Measurements from ENCODE around the gene GPR107.
"Not testable (repeated sequence)": the region's sequence is repeated elsewhere in the genome, so short reads cannot be mapped to it uniquely, and the experiment has no call there.

Gene GPR107

GRCh38 chr9:130053504-130054324 lies at the start of gene GPR107:
Gene GPR107 (plus strand): TSS chr9:130053906. CDS start chr9:130053933, 27 bp downstream.
- peak; percentile 51 to 77 for DNase-seq (ENCODE audit: low read depth in 2 of 2)

DNA sequence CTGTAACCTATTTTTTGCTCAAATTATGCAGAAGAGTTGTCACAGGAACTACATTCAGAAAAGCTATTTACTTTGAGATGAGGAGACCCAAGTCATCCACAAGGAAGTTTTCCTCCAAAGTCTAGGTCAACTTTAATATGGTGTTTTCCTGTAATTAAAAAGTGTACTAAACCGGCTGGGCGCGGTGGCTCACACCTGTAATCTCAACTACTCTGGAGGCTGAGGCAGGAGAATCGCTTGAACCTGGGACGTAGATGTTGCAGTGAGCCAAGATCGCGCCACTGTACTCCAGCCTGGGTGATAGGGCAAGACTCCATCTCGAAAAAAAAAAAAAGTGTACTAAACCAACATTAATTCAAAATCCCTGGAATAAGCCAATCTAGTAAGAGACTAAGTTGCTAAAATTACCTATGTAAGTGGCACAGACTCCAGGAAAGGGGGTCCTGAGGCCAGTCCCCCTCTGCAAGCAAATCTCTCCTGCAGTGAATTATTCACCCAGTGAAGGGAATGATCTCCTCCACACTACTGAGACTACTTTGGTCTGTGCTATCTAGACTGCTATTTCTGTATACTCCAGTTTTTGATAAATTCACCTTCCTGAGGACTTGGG lies 49.7 kb upstream of the GPR107 start:
- DNase-seq (ENCODE audit: low read depth in 2 of 2), result no peak

DNA sequence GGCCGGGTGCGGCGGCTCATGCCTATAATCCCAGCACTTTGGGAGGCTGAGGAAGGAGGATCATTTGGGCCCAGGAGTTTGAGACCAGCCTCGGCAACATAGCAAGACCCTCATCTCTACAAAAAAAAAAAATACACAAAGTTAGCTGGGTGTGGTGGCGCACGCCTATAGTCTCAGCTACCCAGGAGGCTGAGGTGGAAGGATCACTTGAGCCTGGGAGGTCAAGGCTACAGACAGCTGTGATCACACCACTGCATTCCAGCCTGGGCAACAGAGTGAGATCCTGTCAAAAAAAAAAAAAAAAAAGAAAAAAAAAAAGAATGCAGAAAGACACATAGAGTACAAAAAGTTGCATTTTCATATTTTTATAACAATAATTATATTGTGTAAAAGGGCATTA lies 46.8 kb upstream of the GPR107 start:
- DNase-seq (ENCODE audit: low read depth in 2 of 2), result not testable (repeated sequence)

DNA sequence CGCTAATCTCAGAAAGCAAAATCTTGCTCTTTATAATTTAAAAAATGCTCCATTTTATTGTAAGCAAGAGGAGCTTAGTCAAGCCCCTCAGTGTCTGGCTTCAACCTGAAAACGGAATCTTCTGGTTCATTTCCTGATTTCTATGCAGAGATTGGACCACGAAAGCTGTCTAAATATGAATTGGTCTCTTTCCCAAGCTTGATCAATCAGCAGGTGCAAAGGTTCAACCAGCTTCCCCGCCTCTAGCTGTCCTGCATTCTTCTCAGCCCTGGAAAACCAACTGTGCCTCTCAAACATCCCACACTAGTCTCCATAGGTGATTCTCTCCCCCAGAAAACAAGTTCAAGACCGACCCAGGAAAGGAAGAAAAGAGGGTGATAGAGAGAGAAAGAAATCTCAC lies 45.2 kb upstream of the GPR107 start:
- DNase-seq (ENCODE audit: low read depth in 2 of 2), result no peak

DNA sequence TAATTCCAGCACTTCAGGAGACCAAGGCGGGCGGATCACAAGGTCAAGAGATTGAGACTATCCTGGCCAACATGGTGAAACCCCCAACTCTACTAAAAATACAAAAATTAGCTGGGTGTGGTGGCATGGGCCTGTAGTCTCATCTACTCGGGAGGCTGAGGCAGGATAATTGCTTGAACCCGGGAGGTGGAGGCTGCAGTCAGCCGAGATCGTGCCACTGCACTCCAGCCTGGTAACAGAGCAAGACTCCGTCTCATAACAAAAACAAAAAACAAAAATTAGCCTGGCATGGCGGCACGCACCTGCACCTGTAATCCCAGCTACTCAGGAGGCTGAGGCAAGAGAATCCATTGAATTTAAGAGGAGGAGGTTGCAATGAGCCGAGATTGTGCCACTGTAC lies 44.2 kb upstream of the GPR107 start:
- not testable (repeated sequence) for DNase-seq (ENCODE audit: low read depth in 2 of 2)

DNA sequence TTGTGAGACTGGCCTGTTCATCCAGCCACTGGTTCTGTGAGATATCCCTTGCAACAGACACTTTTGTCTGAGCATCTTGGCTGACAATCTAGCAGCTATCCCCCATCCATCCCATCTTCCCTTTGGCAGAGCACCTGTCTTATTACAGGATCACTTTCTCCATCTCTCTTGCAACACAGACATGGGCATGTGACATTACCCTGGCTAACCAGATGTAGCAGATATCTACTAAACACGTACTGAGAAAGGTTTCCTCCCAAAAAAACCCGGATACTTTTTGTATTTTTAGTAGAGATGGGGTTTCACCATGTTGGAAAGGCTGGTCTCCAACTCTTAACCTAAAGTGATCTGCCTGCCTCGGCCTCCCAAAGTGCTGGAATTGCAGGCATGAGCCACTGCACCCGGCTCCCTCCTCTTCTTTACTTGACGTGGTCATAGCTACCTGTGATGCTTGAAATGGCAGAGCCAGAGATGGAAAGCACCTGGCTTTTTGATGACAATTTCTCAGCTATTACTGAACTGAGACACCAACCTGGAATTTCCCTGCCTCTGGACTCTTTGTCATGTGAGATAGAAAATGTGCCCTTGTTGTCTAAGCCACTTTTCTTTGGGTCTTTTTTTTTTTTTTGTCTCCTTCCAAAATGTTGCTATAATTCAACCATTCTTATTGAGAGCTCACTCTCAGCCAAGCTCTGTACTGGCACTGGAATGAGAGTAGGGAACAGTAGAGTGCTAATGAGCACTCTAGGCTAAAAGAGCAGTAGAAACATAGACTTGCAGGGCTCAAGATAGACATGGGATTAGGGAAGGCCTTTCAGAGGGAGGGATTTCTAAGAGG lies 43.3 kb upstream of the GPR107 start:
- DNase-seq (ENCODE audit: low read depth in 2 of 2), result no peak

GRCh38 chr9:130013326-130013725 lies 40.4 kb upstream of the GPR107 start:
- no peak for DNase-seq (ENCODE audit: low read depth in 2 of 2)

DNA sequence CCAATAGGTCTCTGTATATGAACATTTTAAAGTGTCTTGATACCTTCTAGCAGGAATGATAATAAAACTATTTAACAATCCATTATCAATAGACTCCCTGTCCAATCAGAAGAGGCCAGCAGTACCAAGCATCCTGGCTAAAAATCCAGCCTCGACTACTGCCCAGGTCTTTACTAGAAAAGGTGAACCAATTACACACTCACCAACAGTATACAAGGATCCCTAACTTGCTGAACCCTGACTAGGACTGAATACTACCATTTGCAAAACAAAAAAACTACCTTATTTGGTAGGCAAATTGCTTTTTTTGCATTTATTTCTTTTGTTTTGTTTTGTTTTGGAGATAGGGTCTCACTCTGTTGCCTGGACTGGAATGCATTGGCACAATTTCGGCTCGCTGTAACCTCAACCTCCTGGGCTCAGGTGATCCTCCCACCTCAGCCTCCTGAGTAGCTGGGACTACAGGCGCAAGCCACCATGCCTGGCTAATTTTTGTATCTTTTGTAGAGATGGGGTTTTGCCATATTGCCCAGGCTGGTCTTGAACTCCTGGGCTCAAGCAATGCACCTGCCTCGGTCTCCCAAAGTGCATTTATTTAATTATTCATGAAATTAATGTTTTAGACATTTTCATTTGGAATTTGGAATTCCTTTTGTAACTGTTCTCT lies 38.2 kb upstream of the GPR107 start:
- DNase-seq (ENCODE audit: low read depth in 2 of 2), result no peak

GRCh38 chr9:130017076-130017475 lies 36.6 kb upstream of the GPR107 start:
- no peak for DNase-seq (ENCODE audit: low read depth in 2 of 2)

- DNase-seq (ENCODE audit: low read depth in 2 of 2), result not testable (repeated sequence)
These were observed 36.2 kb upstream of the GPR107 start for GRCh38 chr9:130017510-130017909.

DNA sequence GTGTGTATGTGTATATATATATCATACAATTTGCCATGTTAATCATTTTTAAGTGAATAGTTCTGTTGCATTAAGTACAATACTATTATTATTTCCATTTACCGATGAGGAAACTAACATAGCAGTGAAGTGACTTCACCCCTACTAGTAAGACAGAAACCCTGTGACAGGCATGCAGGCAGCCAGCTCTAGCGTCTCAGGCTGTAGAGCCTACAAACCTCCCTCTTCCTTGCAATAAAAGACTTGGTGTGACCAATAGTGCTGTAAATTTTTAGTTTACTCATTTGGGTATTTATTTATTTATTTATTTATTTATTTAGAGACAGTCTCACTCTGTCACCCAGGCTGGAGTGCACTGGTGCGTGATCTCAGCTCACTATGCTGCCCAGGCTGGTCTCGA lies 35.4 kb upstream of the GPR107 start:
- DNase-seq (ENCODE audit: low read depth in 2 of 2), result no peak

- no peak for DNase-seq (ENCODE audit: low read depth in 2 of 2)
These were observed 33.1 kb upstream of the GPR107 start for GRCh38 chr9:130020618-130021017.

DNA sequence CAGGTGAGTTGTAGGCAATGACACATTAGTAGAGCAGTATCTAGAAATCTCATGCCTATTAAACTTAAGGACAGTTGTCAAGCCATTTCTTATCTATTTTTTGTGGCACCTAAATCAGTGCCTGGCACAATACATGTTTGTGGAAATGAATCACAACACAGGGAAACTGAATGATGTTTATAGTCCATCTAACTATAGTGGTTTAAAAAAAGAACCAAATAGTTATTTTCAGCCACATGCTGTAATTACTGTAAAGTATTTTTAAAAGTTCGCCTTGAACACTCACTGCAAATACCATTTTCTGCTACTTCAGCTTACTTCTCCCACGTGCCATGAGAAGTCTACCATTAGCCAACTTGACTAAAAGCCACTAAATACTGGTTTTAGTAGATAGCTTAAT lies 32.6 kb upstream of the GPR107 start:
- DNase-seq (ENCODE audit: low read depth in 2 of 2), result no peak

- not testable (repeated sequence) for DNase-seq (ENCODE audit: low read depth in 2 of 2)
These were observed 31.9 kb upstream of the GPR107 start for GRCh38 chr9:130021842-130022241.

- no peak for DNase-seq (ENCODE audit: low read depth in 2 of 2)
These were observed 31.1 kb upstream of the GPR107 start for GRCh38 chr9:130022566-130023143.

GRCh38 chr9:130023144-130023787 lies 30.4 kb upstream of the GPR107 start:
- no peak for DNase-seq (ENCODE audit: low read depth in 2 of 2)

DNA sequence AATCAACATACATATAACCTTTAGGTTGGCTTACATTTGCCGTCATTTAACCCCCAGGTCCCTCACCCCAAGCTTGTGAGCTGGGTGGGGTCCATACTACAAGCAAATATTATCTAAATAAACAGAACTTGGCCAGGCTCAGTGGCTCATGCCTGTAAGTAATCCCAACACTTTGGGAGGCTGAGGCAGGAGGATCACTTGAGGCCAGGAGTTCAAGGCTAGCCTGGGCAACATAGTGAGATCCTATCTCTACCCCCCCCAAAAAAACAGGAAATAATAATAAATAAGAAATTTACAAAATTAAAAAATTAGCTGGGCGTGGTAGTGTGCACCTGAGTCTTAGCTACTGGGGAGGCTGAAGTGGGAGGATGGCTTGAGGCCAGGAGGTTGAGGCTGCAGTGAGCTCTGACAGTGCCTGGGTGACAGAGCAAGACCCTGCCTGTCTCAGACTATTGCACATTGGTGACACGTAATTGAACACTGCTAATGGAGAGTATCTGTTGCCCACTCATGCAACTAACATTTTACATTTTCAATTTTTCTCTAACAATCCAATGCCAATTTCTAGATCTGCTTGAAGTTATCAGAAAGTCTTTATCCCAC lies 29.6 kb upstream of the GPR107 start:
- DNase-seq (ENCODE audit: low read depth in 2 of 2), result no peak

- no peak for DNase-seq (ENCODE audit: low read depth in 2 of 2)
These were observed 29.1 kb upstream of the GPR107 start for GRCh38 chr9:130024597-130024994.

DNA sequence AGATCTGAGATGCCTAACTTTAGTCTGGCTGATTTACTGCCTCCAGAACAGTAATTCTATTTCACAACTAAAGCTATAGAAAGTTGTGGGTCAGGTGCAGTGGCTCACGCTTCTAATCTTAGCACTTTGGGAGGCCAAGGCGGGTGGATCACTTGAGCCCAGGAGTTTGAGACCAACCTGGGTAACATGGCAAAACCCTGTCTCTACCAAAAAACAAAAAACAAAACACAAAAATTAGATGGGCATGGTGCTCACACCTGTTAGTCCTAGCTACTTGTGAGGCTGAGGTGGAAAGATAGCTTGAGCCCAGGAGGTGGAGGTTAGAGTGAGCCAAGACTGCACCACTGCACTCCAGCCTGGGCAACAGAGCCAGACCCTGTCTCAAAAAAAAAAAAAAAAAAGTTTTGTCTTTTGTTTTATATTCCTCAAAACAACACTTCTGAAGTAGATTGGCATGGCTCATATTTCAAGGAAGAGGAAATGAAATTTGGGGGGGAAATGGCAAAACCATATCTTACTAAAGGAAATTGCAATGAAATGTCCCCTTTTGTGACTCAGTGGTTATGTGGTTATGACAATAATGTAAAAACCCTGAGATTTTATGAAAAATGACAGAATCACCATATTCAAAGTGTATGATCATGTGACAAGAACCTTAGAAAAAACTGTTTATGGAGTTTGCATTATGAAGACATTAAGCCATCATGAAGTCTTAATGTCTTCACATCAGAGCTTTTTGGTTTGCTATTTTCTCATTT lies 26.9 kb upstream of the GPR107 start:
- no peak for DNase-seq (ENCODE audit: low read depth in 2 of 2)

Data from stimulated activated CD4-positive, alpha-beta T cell treated with anti-CD3 and anti-CD28 coated beads, Interleukin-12 subunit alpha, Interleukin-12 subunit beta, amount 100 ng/mL, for 24 hours (primary cell).